Ectodermal cell (in vitro differentiated cells): Measurements from ENCODE around the gene CYSRT1.
A peak's percentile ranks its signal among the peaks of the same experiment; 100 is the strongest.
"Not testable (repeated sequence)": the region's sequence is repeated elsewhere in the genome, so short reads cannot be mapped to it uniquely, and the experiment has no call there.

Experiments used
- H3K27ac ChIP-seq: 2 replicates; pipeline ENCODE4 v1.7.0; 2013; ENCODE audit warnings: mild to moderate bottlenecking, low read depth, low read length; ENCODE audit not compliant: insufficient read depth, poor library complexity, severe bottlenecking
- H3K27me3 ChIP-seq: 2 replicates; pipeline ENCODE4 v1.7.0; 2013; ENCODE audit warnings: mild to moderate bottlenecking, low read length; ENCODE audit not compliant: insufficient read depth, control insufficient read depth, poor library complexity, severe bottlenecking
- H3K36me3 ChIP-seq: one replicate; pipeline ENCODE4 v1.7.0; 2013; ENCODE audit warnings: low read length; ENCODE audit not compliant: control insufficient read depth, insufficient read depth
- H3K4me1 ChIP-seq: one replicate; pipeline ENCODE4 v1.7.0; 2013; ENCODE audit warnings: low read length; ENCODE audit not compliant: control insufficient read depth, insufficient read depth
- H3K4me3 ChIP-seq: 2 replicates; pipeline ENCODE4 v1.7.0; 2013; ENCODE audit warnings: low read depth, low read length, control low read depth; ENCODE audit not compliant: insufficient read depth
- H3K9me3 ChIP-seq: 2 replicates; pipeline ENCODE4 v1.7.0; 2013; ENCODE audit warnings: mild to moderate bottlenecking, low read length, moderate library complexity; ENCODE audit not compliant: control insufficient read depth
- WGBS, 2 experiments: methylation state at CpG; one replicate each; pipeline ENCODE4 v1.1.7; 2013; ENCODE audit warnings: missing lambda C conversion rate in 2 of 2; 5-methylcytosine and 5-hydroxymethylcytosine counted together

Gene CYSRT1

GRCh38 chr9:137233143-137233980, 8.4 kb downstream of the CYSRT1 start:
- no peak overlapping the region for H3K4me3 ChIP-seq
- 87 to 88% methylated on average over 37 to 39 of the region's 40 CpGs for WGBS, 2 experiments
- no peaks in the 10 kb centered on the region for H3K36me3 ChIP-seq
- H3K27ac ChIP-seq: no peak overlapping the region
- H3K9me3 ChIP-seq: no peaks in the 10 kb centered on the region
- no peaks in the 10 kb centered on the region for H3K27me3 ChIP-seq
- peaks cover 21% of the 10 kb centered on the region for H3K4me1 ChIP-seq

DNA sequence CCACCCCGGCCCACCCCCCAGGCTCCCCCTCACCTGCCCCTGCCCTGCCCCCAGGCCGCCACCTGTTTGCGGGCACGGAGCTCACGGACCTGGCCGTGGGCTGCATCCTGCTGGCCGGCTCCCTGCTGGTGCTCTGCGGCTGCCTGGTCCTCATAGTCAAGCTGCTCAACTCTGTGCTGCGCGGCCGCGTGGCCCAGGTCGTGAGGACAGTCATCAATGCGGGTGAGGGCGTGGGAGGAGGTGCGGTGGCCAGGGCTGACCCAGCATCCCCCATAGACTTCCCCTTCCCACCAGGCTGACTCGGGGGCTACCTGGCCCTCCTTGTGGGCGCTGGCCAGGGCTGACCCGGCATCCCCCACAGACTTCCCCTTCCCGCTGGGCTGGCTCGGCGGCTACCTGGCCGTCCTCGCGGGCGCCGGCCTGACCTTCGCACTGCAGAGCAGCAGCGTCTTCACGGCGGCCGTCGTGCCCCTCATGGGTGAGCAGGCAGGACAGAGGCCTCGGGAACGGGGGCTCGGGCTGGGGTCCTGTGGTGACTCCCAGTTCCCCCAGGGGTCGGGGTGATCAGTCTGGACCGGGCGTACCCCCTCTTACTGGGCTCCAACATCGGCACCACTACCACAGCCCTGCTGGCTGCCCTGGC, 9.2 kb downstream of the CYSRT1 start:
- WGBS, 2 experiments: 89% methylated on average over 40 of the region's 40 CpGs

GRCh38 chr9:137234758-137235423, 9.9 kb downstream of the CYSRT1 start:
- no peaks in the 10 kb centered on the region for H3K36me3 ChIP-seq
- H3K27ac ChIP-seq: no peak overlapping the region
- no peaks in the 10 kb centered on the region for H3K9me3 ChIP-seq
- no peak overlapping the region for H3K4me3 ChIP-seq
- H3K4me1 ChIP-seq: peaks cover 29% of the 10 kb centered on the region
- H3K27me3 ChIP-seq: no peaks in the 10 kb centered on the region
- WGBS, 2 experiments: 83 to 88% methylated on average over 17 to 18 of the region's 18 CpGs

More for the DNA sequence above, 9.2 kb downstream of the CYSRT1 start:
- H3K27ac ChIP-seq: no peak overlapping the region
- no peak overlapping the region for H3K4me3 ChIP-seq
- H3K36me3 ChIP-seq: no peaks in the 10 kb centered on the region
- no peaks in the 10 kb centered on the region for H3K9me3 ChIP-seq
- no peaks in the 10 kb centered on the region for H3K27me3 ChIP-seq
- peaks cover 27% of the 10 kb centered on the region for H3K4me1 ChIP-seq

DNA sequence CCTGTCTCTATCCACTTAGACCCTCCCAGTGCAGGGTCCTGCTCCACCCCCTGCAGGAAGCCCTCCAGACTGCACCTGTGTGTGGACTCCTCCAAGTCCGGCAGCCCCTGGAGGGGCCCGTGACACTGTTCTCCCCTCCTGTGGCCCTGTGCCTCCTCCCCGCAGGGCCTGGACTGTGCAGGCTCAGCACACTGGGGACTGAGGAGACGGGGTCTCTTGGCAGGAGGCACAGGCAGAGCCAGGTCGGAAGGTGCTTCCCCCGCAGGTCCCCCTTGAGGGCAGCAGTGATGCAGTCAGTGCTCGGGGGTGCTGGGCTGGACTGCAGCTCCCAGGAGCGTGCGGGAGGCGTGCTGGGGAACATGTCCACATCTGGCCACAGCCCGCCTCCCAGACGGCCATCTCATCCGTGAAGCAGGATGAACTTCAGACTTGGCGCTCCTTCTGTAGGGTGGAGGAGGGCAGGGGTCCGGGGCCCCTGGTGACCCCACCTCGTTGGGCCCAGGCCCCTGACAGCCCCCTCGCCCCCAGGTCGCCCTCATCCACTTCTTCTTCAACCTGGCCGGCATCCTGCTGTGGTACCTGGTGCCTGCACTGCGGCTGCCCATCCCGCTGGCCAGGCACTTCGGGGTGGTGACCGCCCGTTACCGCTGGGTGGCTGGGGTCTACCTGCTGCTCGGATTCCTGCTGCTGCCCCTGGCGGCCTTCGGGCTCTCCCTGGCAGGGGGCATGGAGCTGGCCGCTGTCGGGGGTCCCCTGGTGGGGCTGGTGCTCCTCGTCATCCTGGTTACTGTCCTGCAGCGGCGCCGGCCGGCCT, 10.7 kb downstream of the CYSRT1 start:
- no peak overlapping the region for H3K27ac ChIP-seq
- peaks cover 29% of the 10 kb centered on the region for H3K4me1 ChIP-seq
- H3K36me3 ChIP-seq: no peaks in the 10 kb centered on the region
- H3K9me3 ChIP-seq: no peaks in the 10 kb centered on the region
- 84 to 85% methylated on average over 35 of the region's 35 CpGs for WGBS, 2 experiments
- no peak overlapping the region for H3K4me3 ChIP-seq
- no peaks in the 10 kb centered on the region for H3K27me3 ChIP-seq

GRCh38 chr9:137236238-137236935, 11.4 kb downstream of the CYSRT1 start:
- 30 to 33% methylated on average over 31 of the region's 31 CpGs for WGBS, 2 experiments
- Histone ChIP-seq H3K27ac (no peak overlapping the region), H3K4me1 (peaks cover 29% of the 10 kb centered on the region), H3K27me3 (no peaks in the 10 kb centered on the region), H3K9me3 (no peaks in the 10 kb centered on the region), H3K4me3 (peak overlapping the region; percentile 6), H3K36me3 (no peaks in the 10 kb centered on the region)

GRCh38 chr9:137236936-137237421, 12.0 kb downstream of the CYSRT1 start:
- no peaks in the 10 kb centered on the region for H3K9me3 ChIP-seq
- peaks cover 30% of the 10 kb centered on the region for H3K4me1 ChIP-seq
- H3K27ac ChIP-seq: no peak overlapping the region
- no peaks in the 10 kb centered on the region for H3K36me3 ChIP-seq
- peak overlapping the region; percentile 6 for H3K4me3 ChIP-seq
- no peaks in the 10 kb centered on the region for H3K27me3 ChIP-seq
- WGBS, 2 experiments: 64 to 65% methylated on average over 11 of the region's 11 CpGs

DNA sequence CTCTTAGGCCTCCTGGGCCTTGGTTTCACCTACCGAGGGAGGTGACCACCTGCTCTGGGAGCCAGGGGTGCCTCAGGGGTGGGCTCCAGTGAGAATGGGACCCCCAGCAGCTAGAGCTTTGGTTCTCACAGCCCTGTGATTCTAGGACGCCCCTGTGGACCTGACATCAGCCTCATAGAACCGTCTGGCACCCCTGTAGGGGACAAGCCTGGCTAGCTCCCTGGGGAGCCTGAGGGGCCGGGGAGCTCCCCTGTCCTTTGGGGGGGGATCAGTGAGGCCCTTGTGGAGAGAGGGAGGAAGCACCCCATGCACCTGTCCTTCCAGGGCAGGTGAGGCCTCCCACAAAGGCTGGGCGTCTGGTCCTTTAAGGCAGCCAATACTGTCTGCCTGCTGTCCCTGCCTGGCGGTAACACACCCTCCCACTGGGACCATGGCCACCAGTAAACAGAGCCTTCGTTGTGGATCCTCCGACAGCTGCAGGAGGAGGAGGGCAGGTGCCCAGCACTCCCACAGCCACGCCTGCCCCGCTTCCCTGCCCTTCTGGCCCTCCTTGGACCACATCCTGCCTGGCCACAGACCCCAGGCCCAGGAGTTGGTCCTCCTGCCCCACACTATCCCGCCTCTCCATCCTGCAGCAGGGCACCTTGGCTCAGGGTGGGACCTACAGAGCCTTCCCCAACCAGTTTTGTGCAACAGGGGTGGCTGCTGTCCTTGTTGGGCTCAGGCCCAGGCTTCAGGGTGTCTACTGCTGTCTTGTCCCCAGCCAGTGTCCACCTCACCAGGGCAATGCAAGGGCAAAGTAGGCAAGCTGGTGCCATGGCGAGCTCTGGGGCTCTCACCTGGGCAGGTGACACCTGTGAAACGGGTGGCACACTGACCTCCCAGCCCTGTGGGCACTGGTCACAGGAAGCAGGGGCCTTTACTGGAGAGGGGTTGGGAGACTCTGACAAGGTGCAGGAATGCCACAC, 13.1 kb downstream of the CYSRT1 start:
- Histone ChIP-seq H3K4me1 (peaks cover 38% of the 10 kb centered on the region), H3K27me3 (no peaks in the 10 kb centered on the region), H3K27ac (no peak overlapping the region), H3K36me3 (peaks cover 4% of the 10 kb centered on the region), H3K4me3 (peak overlapping the region; percentile 1), H3K9me3 (no peaks in the 10 kb centered on the region)
- 76% methylated on average over 13 of the region's 13 CpGs for WGBS, 2 experiments

DNA sequence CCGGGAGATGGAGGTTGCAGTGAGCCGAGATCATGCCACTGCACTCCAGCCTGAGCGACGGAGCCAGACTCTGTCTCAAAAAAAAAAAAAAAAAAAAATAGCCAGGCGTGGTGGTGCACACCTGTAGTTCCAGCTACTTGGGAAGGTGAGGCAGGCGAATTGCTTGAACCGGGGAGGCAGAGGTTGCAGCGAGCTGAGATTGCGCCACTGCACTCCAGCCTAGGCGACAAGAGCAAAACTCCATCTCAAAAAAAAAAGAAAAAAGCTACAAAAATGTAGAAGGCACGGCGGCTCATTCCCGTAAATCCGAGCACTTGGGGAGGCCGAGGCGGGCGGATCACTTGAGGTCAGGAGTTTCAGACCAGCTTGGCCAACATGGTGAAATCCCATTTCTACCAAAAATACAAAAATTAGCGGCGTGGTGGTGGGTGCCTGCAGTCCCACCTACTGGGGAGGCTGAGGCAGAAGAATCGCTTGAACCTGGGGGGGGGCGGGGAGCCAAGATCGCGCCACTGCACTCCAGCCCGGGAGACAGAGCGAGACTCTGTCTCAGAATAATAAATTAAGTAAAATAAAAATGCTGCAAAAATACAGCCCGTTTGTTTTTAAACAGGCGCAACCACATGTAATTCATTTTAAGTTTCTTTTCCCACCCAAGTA, 14.7 kb downstream of the CYSRT1 start:
- H3K27ac ChIP-seq: peak overlapping the region; percentile 91
- peaks cover 50% of the 10 kb centered on the region for H3K4me1 ChIP-seq
- 64 to 65% methylated on average over 27 of the region's 27 CpGs for WGBS, 2 experiments
- H3K4me3 ChIP-seq: peak overlapping the region; percentile 81
- not testable (repeated sequence) for H3K27me3 ChIP-seq, H3K36me3 ChIP-seq, H3K9me3 ChIP-seq
